ENCODE measurements around the gene CACNA2D1.

Gene CACNA2D1

DNA sequence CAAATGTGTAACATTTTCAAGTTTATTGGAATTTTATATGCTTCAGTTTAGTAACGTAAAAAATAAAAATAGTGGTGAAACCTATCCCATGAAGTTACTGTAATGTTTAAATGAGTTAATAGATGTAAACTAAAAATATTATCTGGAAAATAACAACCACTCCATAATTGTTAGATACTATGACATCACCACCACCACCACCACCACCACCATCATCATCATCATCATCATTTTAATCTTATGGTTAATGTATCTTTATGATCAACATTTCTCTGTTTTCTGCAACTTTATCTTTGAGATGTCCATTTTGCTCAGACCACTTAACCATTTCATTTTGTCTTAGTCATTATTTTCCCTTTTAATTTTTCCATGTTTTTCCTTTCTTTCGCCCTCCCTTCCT is 23.4 kb upstream of the CACNA2D1 start:
- TF ChIP-seq, protein P1, sequence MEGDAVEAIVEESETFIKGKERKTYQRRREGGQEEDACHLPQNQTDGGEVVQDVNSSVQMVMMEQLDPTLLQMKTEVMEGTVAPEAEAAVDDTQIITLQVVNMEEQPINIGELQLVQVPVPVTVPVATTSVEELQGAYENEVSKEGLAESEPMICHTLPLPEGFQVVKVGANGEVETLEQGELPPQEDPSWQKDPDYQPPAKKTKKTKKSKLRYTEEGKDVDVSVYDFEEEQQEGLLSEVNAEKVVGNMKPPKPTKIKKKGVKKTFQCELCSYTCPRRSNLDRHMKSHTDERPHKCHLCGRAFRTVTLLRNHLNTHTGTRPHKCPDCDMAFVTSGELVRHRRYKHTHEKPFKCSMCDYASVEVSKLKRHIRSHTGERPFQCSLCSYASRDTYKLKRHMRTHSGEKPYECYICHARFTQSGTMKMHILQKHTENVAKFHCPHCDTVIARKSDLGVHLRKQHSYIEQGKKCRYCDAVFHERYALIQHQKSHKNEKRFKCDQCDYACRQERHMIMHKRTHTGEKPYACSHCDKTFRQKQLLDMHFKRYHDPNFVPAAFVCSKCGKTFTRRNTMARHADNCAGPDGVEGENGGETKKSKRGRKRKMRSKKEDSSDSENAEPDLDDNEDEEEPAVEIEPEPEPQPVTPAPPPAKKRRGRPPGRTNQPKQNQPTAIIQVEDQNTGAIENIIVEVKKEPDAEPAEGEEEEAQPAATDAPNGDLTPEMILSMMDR (IDR thresholded peaks at IDR 0.05): no peak

DNA sequence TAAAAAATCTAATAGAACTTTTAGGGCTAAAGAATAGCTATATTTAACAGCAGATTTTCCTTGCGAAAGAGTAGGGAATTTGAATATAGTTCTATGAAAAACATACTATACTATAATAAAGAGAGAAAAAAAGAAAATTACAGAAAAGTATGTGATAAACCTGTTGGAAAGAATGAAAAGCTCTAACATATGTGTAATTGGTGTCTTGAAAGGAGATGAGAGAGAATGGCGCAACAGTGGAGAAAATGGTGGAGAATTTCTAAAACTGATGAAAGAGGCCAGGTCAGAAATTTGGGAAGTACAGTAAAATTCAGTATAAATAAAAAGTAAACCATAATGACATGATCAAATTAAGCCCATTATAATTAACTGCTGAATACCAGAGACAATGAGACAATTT is 20.8 kb upstream of the CACNA2D1 start:
- TF ChIP-seq, protein P1 (IDR thresholded peaks at IDR 0.05): no peak

DNA sequence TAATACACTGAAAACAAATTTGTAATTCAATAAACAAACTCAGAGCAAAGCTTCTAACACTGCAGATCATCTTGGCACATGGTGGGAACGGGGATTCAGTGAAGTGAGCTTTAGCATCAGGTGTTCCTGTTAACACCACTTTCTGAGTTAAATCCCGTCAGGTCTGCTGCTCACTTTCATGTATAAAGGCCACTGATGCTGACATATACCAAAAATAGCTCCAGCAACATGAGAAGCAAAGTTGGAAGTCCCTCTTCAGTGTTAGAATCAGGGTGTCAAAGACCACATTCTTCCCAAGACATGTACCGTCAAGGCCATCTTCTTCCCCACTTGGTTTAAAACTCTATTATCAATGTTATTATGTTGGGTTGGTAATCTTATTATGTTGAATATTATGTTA is 11.7 kb upstream of the CACNA2D1 start:
- TF ChIP-seq, protein P1 (IDR thresholded peaks at IDR 0.05): no peak

DNA sequence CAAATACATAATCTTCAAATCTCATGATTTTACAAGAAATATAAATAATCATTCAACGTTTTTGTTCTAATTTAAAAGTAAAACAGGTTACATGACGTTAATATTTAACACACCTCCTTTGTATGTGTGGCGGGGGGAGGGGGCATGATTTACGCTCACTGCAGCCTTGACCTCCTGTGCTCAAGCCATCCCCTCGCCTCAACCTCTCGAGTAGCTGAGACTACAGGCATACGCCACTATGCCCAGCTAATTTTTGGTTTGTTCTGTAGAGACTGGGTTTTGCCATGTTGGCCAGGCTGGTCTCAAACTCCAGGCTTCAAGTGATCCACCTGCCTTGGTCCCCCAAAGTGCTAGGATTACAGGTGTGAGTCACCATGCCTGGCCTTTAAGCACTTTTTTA is 7.2 kb upstream of the CACNA2D1 start:
- TF ChIP-seq, protein P1 (IDR thresholded peaks at IDR 0.05): no peak

DNA sequence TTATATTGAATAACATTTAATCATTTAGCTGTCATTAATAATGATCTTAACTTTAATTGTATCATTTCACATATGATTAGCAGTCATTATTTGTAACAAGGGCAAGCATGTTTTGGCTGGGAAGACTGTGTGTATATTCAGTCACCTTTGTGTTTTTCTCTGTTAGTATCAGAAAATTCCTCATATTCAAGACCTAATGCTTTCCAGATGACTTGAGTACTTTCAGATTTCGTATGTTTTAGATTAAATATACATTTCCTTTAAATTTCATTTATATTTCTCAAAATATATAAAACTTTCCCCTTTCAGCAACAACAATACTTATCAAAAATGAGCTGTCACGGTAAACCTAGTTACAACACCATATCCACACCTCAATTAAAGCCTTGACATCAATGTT is 6.3 kb upstream of the CACNA2D1 start:
- TF ChIP-seq, protein P1 (IDR thresholded peaks at IDR 0.05): no peak

DNA sequence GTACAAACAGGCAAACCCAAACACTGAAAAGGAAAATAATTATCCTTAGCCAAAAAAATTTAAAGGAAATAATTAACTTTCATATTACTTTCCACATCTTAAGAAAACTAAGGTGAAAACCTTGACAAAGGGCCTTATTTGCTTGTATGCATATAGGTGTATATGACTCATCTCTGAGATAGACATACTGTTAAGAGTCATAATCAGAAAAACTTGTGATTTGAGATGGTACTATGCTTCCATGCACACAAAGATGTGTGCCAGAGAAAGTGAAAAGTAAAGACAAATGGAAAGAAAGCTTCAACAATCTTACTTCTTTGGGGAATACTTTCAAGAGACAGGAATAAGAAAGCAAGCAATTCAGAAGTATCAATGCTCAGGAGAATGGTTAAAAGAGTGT is 3.3 kb upstream of the CACNA2D1 start:
- TF ChIP-seq, protein P1 (IDR thresholded peaks at IDR 0.05): no peak

DNA sequence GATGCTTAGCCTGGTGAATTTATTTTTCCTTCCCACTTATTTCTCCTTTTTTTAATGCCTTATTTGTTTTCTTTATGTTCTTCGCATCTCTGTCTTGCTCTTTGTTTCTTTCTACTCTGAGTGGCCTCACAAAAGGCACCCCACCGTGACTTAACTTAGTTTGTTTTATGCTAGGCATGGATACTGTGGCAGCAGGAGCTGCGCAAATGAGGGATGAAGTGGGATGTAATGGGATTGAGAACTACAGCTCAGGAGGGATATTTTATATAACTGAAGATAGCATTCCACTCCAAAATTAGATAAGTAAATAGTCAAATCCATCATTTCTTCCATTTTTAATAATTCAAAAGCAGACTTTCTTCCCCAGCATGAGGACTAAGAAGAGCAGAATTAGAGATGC is 1.7 kb upstream of the CACNA2D1 start:
- TF ChIP-seq, protein P1 (IDR thresholded peaks at IDR 0.05): no peak

DNA sequence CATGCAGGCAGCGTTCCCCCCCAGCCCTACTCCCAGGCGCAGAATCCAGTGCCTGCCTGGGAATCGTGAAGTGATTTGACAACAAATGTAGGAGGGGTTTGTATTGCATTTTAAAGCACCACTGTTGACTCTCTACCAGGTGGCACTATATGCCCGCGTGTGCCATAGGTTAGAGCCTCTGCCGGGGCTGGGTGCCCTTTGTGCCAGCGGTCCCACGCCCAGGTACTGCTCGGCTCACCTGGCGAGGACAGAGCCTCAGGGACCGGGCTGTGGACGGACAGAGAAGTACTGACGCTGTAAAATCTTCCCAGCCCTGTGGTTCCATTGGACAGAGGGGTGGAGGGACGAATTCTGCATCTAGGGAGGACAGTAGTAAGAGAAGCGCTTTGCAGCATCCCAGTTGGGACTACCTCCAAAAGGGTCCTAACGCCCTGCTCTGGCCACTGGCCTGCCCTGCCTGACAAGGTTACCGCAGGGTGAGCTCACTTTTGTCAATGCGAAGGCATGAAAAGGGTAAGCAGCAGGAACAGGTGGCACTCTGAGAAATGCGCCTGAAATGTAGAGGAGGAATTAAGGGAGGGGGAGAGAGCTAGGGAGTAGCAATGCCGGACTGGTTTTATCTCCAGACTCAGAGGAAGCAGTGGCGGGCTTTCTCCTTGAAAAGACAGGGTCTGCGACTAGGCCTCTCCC is 788 bp upstream of the CACNA2D1 start:
- TF ChIP-seq, protein P1 (IDR thresholded peaks at IDR 0.05): 0 out of 2 replicates have a peak, but pooled peaks have one; percentile 15

Data from LNCAP (cell line).